IMR-90 (cell line): ENCODE data around the gene RNF123. TPM values are rescaled to one million over a fixed set of nuclear protein-coding genes. Genes with fewer than 3 reads are reported as not detected.

Experiments
- ATAC-seq: fragments of 200-7000 bp; cut with Tn5 transposase; 2 replicates; pipeline ENCODE4 v1.9.1; 2020; ENCODE audit warnings: low read depth, mild to moderate bottlenecking, moderate library complexity
- BruUV-seq: library from RNA; stranded (reverse); fragments of 400-500 nt; replicated peaks from 2 replicates; lab custom pipeline; 2021; lab: Mats Ljungman, UMichigan
- CTCF ChIA-PET: fragments of 300-600 bp; formaldehyde crosslinking; extraction: SDS; loops from one replicate; lab custom pipeline; 2021; ENCODE audit warnings: antibody characterized with exemption; lab: Yijun Ruan, JAX
- POLR2A ChIA-PET: fragments of 300-600 bp; sonication (Branson Sonifier 250); formaldehyde crosslinking; loops from one replicate; lab custom pipeline; 2022; ENCODE audit warnings: antibody characterized with exemption; ENCODE audit not compliant: unreplicated experiment; lab: Charles Lee
- DNase-seq: peaks from one replicate; pipeline ENCODE4 v3.0.0; 2013
- H2AFZ ChIP-seq: replicated peaks from 2 replicates; pipeline ENCODE3; 2013; ENCODE audit warnings: low read length, mild to moderate bottlenecking; ENCODE audit not compliant: poor library complexity
- H2AK5ac ChIP-seq: 2 replicates; pipeline ENCODE4 v1.6.1; 2013; ENCODE audit warnings: low read depth, low read length, inconsistent platforms
- H2AK9ac ChIP-seq: replicated peaks from 2 replicates; pipeline ENCODE3; 2013; ENCODE audit warnings: mild to moderate bottlenecking, low read depth, low read length, moderate library complexity; ENCODE audit not compliant: poor library complexity
- H2BK120ac ChIP-seq: 2 replicates; pipeline ENCODE4 v1.6.1; 2013; ENCODE audit warnings: low read depth, low read length, inconsistent platforms
- H2BK15ac ChIP-seq: 3 replicates; pipeline ENCODE4 v1.6.1; 2013; ENCODE audit warnings: low read depth, low read length, inconsistent platforms
- H2BK20ac ChIP-seq: 2 replicates; pipeline ENCODE4 v1.6.1; 2013; ENCODE audit warnings: low read depth, mild to moderate bottlenecking, inconsistent platforms, low read length, moderate library complexity
- H2BK5ac ChIP-seq: 2 replicates; pipeline ENCODE4 v1.6.1; 2013; ENCODE audit warnings: mild to moderate bottlenecking, low read depth, low read length, inconsistent platforms; ENCODE audit not compliant: poor library complexity, severe bottlenecking
- H3K14ac ChIP-seq: replicated peaks from 2 replicates; pipeline ENCODE4 v1.6.1; 2013; ENCODE audit warnings: low read depth, low read length, inconsistent platforms
- H3K18ac ChIP-seq: 2 replicates; pipeline ENCODE4 v1.6.1; 2013; ENCODE audit warnings: low read depth, low read length, control low read depth
- H3K23ac ChIP-seq: 2 replicates; pipeline ENCODE4 v1.6.1; 2013; ENCODE audit warnings: low read depth, low read length, inconsistent platforms
- H3K27ac ChIP-seq: 2 replicates; pipeline ENCODE4 v1.5.1; 2013; ENCODE audit warnings: mild to moderate bottlenecking, control low read depth, low read length; ENCODE audit not compliant: insufficient read depth
- H3K27me3 ChIP-seq: 2 replicates; pipeline ENCODE4 v1.6.1; 2013; ENCODE audit warnings: low read length; ENCODE audit not compliant: control insufficient read depth, insufficient read depth
- H3K36me3 ChIP-seq: 2 replicates; pipeline ENCODE4 v1.6.1; 2013; ENCODE audit warnings: low read length, mixed read lengths; ENCODE audit not compliant: control insufficient read depth, insufficient read depth
- H3K4ac ChIP-seq: 2 replicates; pipeline ENCODE4 v1.6.1; 2013; ENCODE audit warnings: low read depth, low read length, inconsistent platforms
- H3K4me1 ChIP-seq: 2 replicates; pipeline ENCODE4 v1.6.1; 2013; ENCODE audit warnings: low read length, mixed read lengths; ENCODE audit not compliant: control insufficient read depth, insufficient read depth
- H3K4me2 ChIP-seq: 2 replicates; pipeline ENCODE4 v1.6.1; 2013; ENCODE audit warnings: low read depth, mild to moderate bottlenecking, control low read depth, low read length, moderate library complexity
- H3K4me3 ChIP-seq: 2 replicates; pipeline ENCODE4 v1.5.1; 2013; ENCODE audit warnings: low read depth, mild to moderate bottlenecking, control low read depth, low read length, moderate library complexity; ENCODE audit not compliant: insufficient read depth
- H3K56ac ChIP-seq: 2 replicates; pipeline ENCODE4 v1.6.1; 2013; ENCODE audit warnings: low read length, inconsistent platforms; ENCODE audit not compliant: insufficient read depth; ENCODE audit errors: extremely low read depth
- H3K79me1 ChIP-seq, 2 experiments: 2 replicates each; pipeline ENCODE4 v1.6.1; 2013; ENCODE audit warnings: low read length in 2 of 2, inconsistent platforms in 1 of 2, low read depth in 1 of 2
- H3K9ac ChIP-seq: 2 replicates; pipeline ENCODE4 v1.6.1; 2013; ENCODE audit warnings: low read depth, low read length, control low read depth
- H3K9me1 ChIP-seq: 2 replicates; pipeline ENCODE4 v1.6.1; 2013; ENCODE audit warnings: low read length, inconsistent platforms; ENCODE audit not compliant: insufficient read depth
- H3K9me3 ChIP-seq: 2 replicates; pipeline ENCODE4 v1.6.1; 2013; ENCODE audit warnings: low read length; ENCODE audit not compliant: control insufficient read depth, insufficient read depth
- H4K20me1 ChIP-seq: 2 replicates; pipeline ENCODE4 v1.6.1; 2013; ENCODE audit warnings: low read length, inconsistent platforms; ENCODE audit not compliant: insufficient read depth
- H4K5ac ChIP-seq: 2 replicates; pipeline ENCODE4 v1.6.1; 2013; ENCODE audit warnings: mild to moderate bottlenecking, low read depth, low read length, control low read depth
- H4K8ac ChIP-seq, 2 experiments: 2 replicates each; pipeline ENCODE4 v1.6.1; 2013; ENCODE audit warnings: low read depth in 2 of 2, low read length in 2 of 2, control low read depth in 1 of 2, inconsistent platforms in 1 of 2
- H4K91ac ChIP-seq: 2 replicates; pipeline ENCODE4 v1.6.1; 2013; ENCODE audit warnings: low read depth, low read length, inconsistent platforms; ENCODE audit not compliant: insufficient read depth
- FOS ChIP-seq: fragments of 150-350 bp; IDR thresholded peaks from 2 replicates; pipeline ENCODE4 v1.6.1; 2016; ENCODE audit warnings: low read depth, low read length
- WGBS, 2 experiments: methylation state at CpG; one replicate each; pipeline versions ENCODE4 v1.1.5 to v1.1.7; 2013; ENCODE audit warnings: missing lambda C conversion rate in 2 of 2; ENCODE audit not compliant: insufficient read length in 1 of 2; ENCODE audit errors: extremely low coverage in 2 of 2; 5-methylcytosine and 5-hydroxymethylcytosine counted together
- dilution Hi-C: fragments of 300-500 bp; cut with HindIII; formaldehyde crosslinking; loops from one replicate; pipeline ENCODE4 v1.14.3; 2018; ENCODE audit warnings: low sequenced_read_pairs; ENCODE audit not compliant: unreplicated experiment
- in situ Hi-C: fragments of 300-500 bp; cut with MboI; formaldehyde crosslinking; loops from 3 replicates; pipeline ENCODE4 v1.14.3; 2019; ENCODE audit warnings: low sequenced_read_pairs, inconsistent platforms, mixed read lengths
- intact Hi-C: fragments of 100-400 bp; cut with micrococcal nuclease; formaldehyde crosslinking; loops from 2 replicates; pipeline ENCODE4 v1.10.0; 2022
- polyA plus RNA-seq, 3 experiments: library from polyadenylated mRNA; depleted of rRNA; stranded (reverse); fragments of >200 nt; gene quantifications; 2 replicates each; pipeline ENCODE4 v1.2.3, GENCODE V29; 2012; ENCODE audit warnings: low replicate concordance in 1 of 3
- total RNA-seq: library from RNA; depleted of rRNA; stranded (reverse); fragments of >200 nt; gene quantifications from 2 replicates; pipeline ENCODE4 v1.2.3, GENCODE V29; 2012

The RNF123 gene
- total and polyA plus RNA-seq, 2 of the 4 experiments (the other 2 are of a cell fraction): 13.4 to 37.7 TPM

- H3K56ac ChIP-seq: no peak overlapping the region
- no CpG with 5 or more reads among the region's 3 CpGs for WGBS, 2 experiments
- no peaks in the 10 kb centered on the region for H3K36me3 ChIP-seq
- no peak overlapping the region for H4K91ac ChIP-seq
- H3K23ac ChIP-seq: no peak overlapping the region
- H4K5ac ChIP-seq: no peak overlapping the region
- dilution Hi-C loops (no loop called here), intact Hi-C loops (no loop called here), in situ Hi-C loops (no loop called here)
- H2AK5ac ChIP-seq: no peak overlapping the region
- no peak overlapping the region for H2AFZ ChIP-seq
- peaks cover 33% of the 10 kb centered on the region for H3K27me3 ChIP-seq
- H2AK9ac ChIP-seq: no peak overlapping the region
- TF ChIP-seq FOS: no peak
- no peak overlapping the region for H3K4me2 ChIP-seq
- H4K20me1 ChIP-seq: no peaks in the 10 kb centered on the region
- H3K4me3 ChIP-seq: no peak overlapping the region
- no peaks in the 10 kb centered on the region for H3K9me3 ChIP-seq
- CTCF ChIA-PET: interaction anchor here (1.1 kb wide), 1 partner anchor 106 kb away, joined by 3 read pairs; no protein-coding TSS in a partner anchor
- no peaks in the 10 kb centered on the region for H3K79me1 ChIP-seq
- H3K4me1 ChIP-seq: no peaks in the 10 kb centered on the region
- H3K27ac ChIP-seq: no peak overlapping the region
- H3K9me1 ChIP-seq: peaks cover 3% of the 10 kb centered on the region; the same call in 1 of the 2 replicates
- no peak overlapping the region for H3K18ac ChIP-seq
- ATAC-seq (no peak), DNase-seq (no peak)
- no peak overlapping the region for H3K14ac ChIP-seq
- no peak overlapping the region for H2BK120ac ChIP-seq
- no peak overlapping the region for H2BK5ac ChIP-seq
- BruUV-seq: no TSS peak
- POLR2A ChIA-PET: no interaction called here
- H3K9ac ChIP-seq: no peak overlapping the region
- no peak overlapping the region for H4K8ac ChIP-seq
- H3K4ac ChIP-seq: no peak overlapping the region
- no peak overlapping the region for H2BK15ac ChIP-seq
- no peak overlapping the region for H2BK20ac ChIP-seq
Observed at GRCh38 chr3:49646236-49646635, 43.1 kb upstream of the RNF123 start.
